ENCODE results near the gene NINJ2.

DNA sequence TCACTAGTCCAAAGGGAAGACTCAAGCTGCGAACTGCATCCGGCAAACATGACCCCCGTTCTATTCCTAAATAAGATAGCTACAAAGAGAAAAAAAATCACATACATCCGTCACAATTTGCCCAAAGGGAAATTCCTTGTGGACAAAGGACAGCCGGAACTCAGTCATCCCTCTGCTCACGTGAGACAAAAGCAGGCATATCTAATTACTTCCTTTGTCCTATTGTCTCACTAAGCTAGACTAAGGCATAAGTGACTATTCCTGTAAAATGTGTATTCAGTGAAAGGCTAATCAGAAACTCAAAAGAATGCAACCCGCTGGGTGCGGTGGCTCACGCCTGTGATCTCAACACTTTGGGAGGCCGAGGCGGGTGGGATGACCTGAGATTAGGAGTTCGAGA, 27.2 kb upstream of the NINJ2 start:
- TF ChIP-seq POLR2AphosphoS5 (IDR thresholded peaks at IDR 0.05; ENCODE audit: low read depth, low read length) (no peak), FOXM1 (IDR thresholded peaks at IDR 0.05; ENCODE audit: low read depth) (no peak), TCF12 (IDR thresholded peaks at IDR 0.05) (no peak), SIN3A (IDR thresholded peaks at IDR 0.05; ENCODE audit: borderline replicate concordance, low read depth, low read length) (no peak), GATA2 (CRISPR knock-in tag; IDR thresholded peaks at IDR 0.05) (no peak), MAX (IDR thresholded peaks at IDR 0.05; ENCODE audit: low read depth) (no peak), TEAD4 (IDR thresholded peaks at IDR 0.05; ENCODE audit: borderline replicate concordance, insufficient read depth) (no peak), RFX5 (IDR thresholded peaks at IDR 0.05; ENCODE audit: low read length) (no peak)
- TF ChIP-seq, protein P1, sequence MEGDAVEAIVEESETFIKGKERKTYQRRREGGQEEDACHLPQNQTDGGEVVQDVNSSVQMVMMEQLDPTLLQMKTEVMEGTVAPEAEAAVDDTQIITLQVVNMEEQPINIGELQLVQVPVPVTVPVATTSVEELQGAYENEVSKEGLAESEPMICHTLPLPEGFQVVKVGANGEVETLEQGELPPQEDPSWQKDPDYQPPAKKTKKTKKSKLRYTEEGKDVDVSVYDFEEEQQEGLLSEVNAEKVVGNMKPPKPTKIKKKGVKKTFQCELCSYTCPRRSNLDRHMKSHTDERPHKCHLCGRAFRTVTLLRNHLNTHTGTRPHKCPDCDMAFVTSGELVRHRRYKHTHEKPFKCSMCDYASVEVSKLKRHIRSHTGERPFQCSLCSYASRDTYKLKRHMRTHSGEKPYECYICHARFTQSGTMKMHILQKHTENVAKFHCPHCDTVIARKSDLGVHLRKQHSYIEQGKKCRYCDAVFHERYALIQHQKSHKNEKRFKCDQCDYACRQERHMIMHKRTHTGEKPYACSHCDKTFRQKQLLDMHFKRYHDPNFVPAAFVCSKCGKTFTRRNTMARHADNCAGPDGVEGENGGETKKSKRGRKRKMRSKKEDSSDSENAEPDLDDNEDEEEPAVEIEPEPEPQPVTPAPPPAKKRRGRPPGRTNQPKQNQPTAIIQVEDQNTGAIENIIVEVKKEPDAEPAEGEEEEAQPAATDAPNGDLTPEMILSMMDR (IDR thresholded peaks at IDR 0.05), result no peak
- TF ChIP-seq, protein P2, sequence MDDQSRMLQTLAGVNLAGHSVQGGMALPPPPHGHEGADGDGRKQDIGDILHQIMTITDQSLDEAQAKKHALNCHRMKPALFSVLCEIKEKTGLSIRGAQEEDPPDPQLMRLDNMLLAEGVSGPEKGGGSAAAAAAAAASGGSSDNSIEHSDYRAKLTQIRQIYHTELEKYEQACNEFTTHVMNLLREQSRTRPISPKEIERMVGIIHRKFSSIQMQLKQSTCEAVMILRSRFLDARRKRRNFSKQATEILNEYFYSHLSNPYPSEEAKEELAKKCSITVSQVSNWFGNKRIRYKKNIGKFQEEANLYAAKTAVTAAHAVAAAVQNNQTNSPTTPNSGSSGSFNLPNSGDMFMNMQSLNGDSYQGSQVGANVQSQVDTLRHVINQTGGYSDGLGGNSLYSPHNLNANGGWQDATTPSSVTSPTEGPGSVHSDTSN (IDR thresholded peaks at IDR 0.05), result no peak
- TF ChIP-seq, protein P3, sequence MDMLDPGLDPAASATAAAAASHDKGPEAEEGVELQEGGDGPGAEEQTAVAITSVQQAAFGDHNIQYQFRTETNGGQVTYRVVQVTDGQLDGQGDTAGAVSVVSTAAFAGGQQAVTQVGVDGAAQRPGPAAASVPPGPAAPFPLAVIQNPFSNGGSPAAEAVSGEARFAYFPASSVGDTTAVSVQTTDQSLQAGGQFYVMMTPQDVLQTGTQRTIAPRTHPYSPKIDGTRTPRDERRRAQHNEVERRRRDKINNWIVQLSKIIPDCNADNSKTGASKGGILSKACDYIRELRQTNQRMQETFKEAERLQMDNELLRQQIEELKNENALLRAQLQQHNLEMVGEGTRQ (IDR thresholded peaks at IDR 0.05; ENCODE audit: borderline replicate concordance, low read depth, low read length), result no peak
- TF ChIP-seq, protein P4, sequence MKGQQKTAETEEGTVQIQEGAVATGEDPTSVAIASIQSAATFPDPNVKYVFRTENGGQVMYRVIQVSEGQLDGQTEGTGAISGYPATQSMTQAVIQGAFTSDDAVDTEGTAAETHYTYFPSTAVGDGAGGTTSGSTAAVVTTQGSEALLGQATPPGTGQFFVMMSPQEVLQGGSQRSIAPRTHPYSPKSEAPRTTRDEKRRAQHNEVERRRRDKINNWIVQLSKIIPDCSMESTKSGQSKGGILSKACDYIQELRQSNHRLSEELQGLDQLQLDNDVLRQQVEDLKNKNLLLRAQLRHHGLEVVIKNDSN (IDR thresholded peaks at IDR 0.05; ENCODE audit: borderline replicate concordance, low read depth), result no peak
